AG10803 (cell line): ENCODE measurements around the gene EIF1AD.

Source experiments
- DNase-seq: peaks from one replicate; pipeline ENCODE4 v3.0.0; 2010; ENCODE audit warnings: low read depth
- H3K4me3 ChIP-seq: 2 replicates; pipeline ENCODE4 v1.5.1; 2011; ENCODE audit warnings: mild to moderate bottlenecking, low read length, control low read depth
- TF ChIP-seq, protein P1 (sequence below): conservative IDR thresholded peaks from 2 replicates; pipeline ENCODE4 v1.5.1; 2011; ENCODE audit warnings: mild to moderate bottlenecking, low read length, control low read depth, inconsistent platforms

The EIF1AD gene

DNA sequence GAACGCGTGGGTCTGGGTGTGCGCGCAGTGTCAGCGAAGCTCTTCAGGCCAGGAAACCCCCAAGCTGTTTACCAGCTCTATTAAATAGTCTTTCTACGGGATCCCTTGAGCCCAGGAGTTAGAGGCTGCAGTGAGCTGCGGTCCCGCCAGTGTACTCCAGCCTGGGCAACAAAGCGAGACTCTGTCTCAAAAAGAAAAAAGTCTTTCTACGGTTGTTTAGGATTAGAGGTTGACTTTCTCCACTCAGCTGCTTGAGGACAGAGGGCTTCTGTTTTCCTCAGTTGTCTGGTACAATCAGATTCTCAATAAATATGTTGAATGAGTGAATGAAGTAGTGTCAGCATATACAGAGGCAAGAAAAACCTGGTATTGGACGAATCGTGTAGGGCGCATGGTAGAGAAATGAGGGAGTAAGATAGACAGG is 39.8 kb downstream of the EIF1AD start:
- H3K4me3 ChIP-seq = peak overlapping the region; percentile 92
- TF ChIP-seq, protein P1, sequence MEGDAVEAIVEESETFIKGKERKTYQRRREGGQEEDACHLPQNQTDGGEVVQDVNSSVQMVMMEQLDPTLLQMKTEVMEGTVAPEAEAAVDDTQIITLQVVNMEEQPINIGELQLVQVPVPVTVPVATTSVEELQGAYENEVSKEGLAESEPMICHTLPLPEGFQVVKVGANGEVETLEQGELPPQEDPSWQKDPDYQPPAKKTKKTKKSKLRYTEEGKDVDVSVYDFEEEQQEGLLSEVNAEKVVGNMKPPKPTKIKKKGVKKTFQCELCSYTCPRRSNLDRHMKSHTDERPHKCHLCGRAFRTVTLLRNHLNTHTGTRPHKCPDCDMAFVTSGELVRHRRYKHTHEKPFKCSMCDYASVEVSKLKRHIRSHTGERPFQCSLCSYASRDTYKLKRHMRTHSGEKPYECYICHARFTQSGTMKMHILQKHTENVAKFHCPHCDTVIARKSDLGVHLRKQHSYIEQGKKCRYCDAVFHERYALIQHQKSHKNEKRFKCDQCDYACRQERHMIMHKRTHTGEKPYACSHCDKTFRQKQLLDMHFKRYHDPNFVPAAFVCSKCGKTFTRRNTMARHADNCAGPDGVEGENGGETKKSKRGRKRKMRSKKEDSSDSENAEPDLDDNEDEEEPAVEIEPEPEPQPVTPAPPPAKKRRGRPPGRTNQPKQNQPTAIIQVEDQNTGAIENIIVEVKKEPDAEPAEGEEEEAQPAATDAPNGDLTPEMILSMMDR = no peak
- DNase-seq = no peak

DNA sequence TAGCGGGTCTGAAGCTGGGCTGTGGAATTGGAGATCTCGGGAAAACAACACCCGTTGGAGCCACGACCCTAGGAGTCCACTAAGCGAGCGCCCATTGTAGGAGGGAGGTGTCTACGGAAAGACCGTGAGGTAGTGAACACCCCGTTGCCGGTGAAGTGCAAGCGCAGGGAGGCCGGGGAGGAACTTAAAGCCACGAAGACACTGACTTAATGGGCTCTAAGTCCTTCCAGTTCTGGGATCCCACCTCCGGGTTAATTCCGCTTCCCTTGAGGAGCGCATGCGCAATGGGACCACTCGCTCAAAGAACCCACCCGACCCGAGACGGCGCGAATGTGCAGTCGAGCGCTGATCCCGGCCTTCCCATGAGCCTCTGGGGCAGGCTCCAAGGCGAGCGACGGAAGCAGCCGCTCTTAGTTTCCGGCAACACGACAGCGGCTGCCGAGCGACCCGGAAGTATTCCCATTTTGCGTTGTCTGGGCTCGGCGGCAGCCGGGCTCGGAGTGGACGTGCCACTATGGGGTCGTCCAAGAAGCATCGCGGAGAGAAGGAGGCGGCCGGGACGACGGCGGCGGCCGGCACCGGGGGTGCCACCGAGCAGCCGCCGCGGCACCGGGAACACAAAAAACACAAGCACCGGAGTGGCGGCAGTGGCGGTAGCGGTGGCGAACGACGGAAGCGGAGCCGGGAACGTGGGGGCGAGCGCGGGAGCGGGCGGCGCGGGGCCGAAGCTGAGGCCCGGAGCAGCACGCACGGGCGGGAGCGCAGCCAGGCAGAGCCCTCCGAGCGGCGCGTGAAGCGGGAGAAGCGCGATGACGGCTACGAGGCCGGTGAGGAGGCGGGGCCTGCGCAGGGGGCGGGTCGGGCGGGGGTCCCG is 40.5 kb downstream of the EIF1AD start, which contains the start of gene SART1:
SART1 (plus strand) TSS at position 468 of the 874 bp plus-strand sequence; CDS start at position 515, 47 bp downstream.
- DNase-seq = peak; percentile 96
- H3K4me3 ChIP-seq = peak within 1 kb of the TSS; percentile 92
- TF ChIP-seq, protein P1 = no peak

DNA sequence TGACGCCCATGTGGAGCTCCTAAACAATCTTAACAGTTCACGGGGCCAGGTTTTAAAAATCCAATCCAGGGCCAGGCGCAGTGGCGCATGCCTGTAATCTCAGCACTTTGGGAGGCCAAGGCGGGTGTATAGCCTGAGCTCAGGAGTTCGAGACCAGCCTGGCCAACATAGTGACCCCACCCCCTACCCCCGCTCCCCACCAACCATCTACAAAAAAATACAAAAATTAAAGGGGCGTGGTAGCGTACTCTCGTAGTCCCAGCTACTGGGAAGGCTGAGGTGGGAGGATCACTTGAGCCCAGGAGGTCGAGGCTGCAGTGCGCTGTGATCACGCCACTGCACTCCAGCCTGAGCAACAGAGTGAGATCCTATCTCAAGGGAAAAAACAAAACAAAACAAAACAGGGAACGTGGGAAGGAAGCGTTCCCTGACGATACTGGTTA is 41.1 kb downstream of the EIF1AD start:
- H3K4me3 ChIP-seq = peak overlapping the region; percentile 92
- TF ChIP-seq, protein P1 = no peak
- no peak for DNase-seq

DNA sequence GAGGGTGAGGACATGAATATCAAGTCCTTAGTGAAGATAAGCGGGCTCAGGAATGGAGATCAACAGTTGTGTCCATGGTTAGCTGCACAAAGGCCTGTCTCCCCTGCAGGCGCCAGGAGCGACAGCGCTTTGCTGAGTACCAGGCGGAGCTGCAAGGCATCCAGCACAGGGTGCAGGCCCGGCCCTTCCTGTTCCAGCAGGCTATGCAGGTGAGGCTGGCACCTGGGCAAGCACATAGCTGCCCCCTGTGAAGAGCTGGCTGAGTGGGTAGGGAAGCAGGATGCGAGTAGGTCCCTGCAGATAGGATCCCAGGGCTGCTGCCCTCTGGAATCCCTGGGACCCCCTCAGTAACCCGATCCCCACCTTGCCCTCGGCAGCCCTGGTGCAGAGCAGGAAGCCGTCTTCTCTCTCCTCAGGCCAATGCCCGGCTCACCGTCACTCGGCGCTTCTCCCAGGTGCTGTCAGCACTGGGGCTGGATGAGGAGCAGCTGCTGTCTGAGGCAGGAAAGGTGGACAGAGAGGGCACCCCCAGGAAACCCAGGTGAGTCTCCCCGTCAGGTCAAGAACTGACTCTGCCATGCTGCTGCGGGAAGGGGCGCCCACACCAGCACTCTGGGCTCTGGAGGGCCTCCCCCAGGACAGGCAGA is 43.1 kb downstream of the EIF1AD start:
- DNase-seq = no peak
- no peak overlapping the region for H3K4me3 ChIP-seq
- TF ChIP-seq, protein P1 = no peak

DNA sequence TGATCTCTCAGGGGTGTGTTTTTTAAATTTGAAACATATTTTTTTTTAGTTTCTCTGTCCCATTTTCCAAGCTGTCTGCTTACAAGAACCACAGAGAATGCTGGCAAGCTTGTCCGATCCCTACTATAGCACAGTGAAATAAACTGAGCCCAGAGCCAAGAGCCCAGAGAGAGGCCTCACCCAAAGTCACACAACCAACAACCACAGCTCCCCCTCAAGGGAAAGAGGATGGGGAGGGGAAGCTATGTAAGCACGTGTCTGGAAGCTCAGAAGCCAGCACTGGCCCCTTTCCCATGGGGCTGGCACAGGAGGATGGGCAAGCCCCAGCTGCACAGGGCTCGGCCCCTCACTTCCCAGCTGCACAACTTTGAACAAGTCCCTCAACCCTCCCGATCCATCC is 43.7 kb downstream of the EIF1AD start:
- no peak overlapping the region for H3K4me3 ChIP-seq
- TF ChIP-seq, protein P1 = no peak

DNA sequence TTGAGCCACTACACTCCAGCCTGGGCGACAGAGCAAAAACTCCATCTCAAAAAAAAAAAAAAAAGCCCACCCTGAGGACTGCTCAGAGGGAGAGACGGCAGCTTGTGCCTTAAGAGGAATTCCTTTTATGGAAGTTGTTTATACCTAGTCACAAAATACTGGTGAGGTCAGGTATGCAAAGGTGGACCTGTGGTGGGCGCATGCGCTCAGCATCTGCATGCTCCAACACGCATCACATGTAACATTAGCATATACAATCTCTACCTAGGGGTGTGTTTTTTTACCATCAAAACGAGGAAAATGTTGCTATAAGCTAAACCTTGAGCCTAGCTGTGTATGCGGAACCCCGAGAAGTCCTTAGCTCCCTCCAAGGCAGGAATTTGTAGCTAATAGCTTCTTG is 47.2 kb downstream of the EIF1AD start:
- no peak overlapping the region for H3K4me3 ChIP-seq
- DNase-seq = no peak
- TF ChIP-seq, protein P1 = no peak

More for the DNA sequence above, 43.7 kb downstream of the EIF1AD start:
- no peak for DNase-seq

DNA sequence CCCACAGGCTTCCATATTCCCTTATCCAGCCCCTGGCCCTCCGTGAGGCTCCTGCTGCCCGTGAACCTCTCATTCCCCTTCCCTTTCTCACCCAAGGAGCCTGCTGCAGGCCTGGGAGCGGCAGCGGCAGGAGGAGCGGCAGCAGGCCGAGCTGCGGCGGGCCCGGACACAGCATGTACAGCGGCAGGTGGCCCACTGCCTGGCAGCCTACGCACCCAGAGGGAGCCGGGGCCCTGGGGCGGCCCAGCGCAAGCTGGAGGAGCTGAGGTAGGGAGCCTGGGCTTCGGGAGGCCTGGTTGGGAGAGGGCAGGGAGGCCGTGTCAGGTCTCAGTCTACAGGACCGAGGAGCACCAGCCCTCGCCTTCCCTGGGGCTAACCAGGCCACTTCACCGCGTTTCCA is 48.5 kb downstream of the EIF1AD start:
- DNase-seq = no peak
- TF ChIP-seq, protein P1 = no peak

More for the DNA sequence above, 48.5 kb downstream of the EIF1AD start:
- H3K4me3 ChIP-seq = no peak overlapping the region
